Parathyroid adenoma (tissue), 2 donors: ENCODE results near the gene TMEM154.
"Not testable (repeated sequence)": the region's sequence is repeated elsewhere in the genome, so short reads cannot be mapped to it uniquely, and the experiment has no call there.

Source experiments
- H2AFZ ChIP-seq: fragments of 300-600 bp; sonication (generic); one replicate; pipeline ENCODE4 v1.7.0; 2017; ENCODE audit warnings: antibody characterized with exemption, mild to moderate bottlenecking
- H3K27ac ChIP-seq: fragments of 300-600 bp; sonication (generic); one replicate; pipeline ENCODE4 v1.7.0; 2017
- H3K27me3 ChIP-seq: fragments of 300-600 bp; sonication (generic); one replicate; pipeline ENCODE4 v1.7.0; 2017; ENCODE audit warnings: low read length; ENCODE audit not compliant: control insufficient read depth, insufficient read depth
- H3K36me3 ChIP-seq: fragments of 300-600 bp; sonication (generic); one replicate; pipeline ENCODE4 v1.7.0; 2017; ENCODE audit warnings: low read length; ENCODE audit not compliant: control insufficient read depth, insufficient read depth
- H3K4me1 ChIP-seq: fragments of 300-600 bp; sonication (generic); one replicate; pipeline ENCODE4 v1.7.0; 2017; ENCODE audit warnings: control low read depth
- H3K4me2 ChIP-seq: fragments of 300-600 bp; sonication (generic); one replicate; pipeline ENCODE4 v1.7.0; 2017; ENCODE audit warnings: low read length
- H3K4me3 ChIP-seq: fragments of 300-600 bp; sonication (generic); one replicate; pipeline ENCODE4 v1.7.0; 2017; ENCODE audit warnings: low read depth, low read length
- H3K79me2 ChIP-seq: fragments of 300-600 bp; sonication (generic); one replicate; pipeline ENCODE4 v1.7.0; 2017; ENCODE audit warnings: control low read depth
- H3K9ac ChIP-seq: fragments of 300-600 bp; sonication (generic); one replicate; pipeline ENCODE4 v1.7.0; 2017; ENCODE audit warnings: mild to moderate bottlenecking
- H3K9me3 ChIP-seq: fragments of 300-600 bp; sonication (generic); one replicate; pipeline ENCODE4 v1.7.0; 2017; ENCODE audit warnings: low read length; ENCODE audit not compliant: control insufficient read depth
- TF ChIP-seq, protein P1 (sequence below): fragments of 300-600 bp; sonication (generic); IDR thresholded peaks from one replicate; pipeline ENCODE4 v1.7.0; 2017; ENCODE audit warnings: antibody characterized with exemption, mild to moderate bottlenecking
- donor health status: primary hyperparathyroidism.

Gene TMEM154

DNA sequence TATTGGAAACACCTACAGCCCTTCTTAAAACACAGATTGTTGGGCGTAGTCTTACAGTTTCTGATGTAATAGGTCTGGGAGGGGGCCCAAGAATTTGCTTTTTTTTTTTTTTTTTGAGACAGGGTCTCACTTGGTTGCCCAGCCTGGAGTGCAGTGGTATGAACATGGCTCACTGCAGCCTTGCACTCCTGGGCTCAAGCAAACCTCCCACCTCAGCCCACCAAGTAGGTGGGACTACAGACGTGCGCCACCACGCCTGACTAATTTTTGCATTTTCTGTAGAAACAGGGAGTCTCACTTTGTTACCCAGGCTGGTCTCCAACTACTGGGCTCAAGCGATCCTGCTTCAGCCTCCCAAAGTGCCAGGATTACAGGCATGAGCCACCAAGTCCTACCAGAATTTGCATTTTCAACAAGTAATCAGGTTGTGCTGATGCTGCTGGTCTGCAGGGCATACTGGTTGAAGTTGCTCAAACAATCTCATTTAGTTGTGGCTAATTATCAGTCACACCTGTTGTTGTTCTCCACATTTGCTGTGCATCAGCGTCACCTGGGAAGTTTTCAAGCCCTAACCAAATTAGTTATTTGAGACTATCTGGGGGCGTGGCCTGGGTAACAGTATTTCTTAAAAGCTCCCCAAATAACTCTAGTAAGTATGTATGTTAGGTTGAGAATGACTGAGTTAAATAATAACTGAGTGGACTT lies 14.0 kb downstream of the TMEM154 start:
- H3K9ac ChIP-seq, result no peak overlapping the region
- no peak overlapping the region for H3K27ac ChIP-seq
- no peak overlapping the region for H3K4me3 ChIP-seq
- TF ChIP-seq, protein P1, sequence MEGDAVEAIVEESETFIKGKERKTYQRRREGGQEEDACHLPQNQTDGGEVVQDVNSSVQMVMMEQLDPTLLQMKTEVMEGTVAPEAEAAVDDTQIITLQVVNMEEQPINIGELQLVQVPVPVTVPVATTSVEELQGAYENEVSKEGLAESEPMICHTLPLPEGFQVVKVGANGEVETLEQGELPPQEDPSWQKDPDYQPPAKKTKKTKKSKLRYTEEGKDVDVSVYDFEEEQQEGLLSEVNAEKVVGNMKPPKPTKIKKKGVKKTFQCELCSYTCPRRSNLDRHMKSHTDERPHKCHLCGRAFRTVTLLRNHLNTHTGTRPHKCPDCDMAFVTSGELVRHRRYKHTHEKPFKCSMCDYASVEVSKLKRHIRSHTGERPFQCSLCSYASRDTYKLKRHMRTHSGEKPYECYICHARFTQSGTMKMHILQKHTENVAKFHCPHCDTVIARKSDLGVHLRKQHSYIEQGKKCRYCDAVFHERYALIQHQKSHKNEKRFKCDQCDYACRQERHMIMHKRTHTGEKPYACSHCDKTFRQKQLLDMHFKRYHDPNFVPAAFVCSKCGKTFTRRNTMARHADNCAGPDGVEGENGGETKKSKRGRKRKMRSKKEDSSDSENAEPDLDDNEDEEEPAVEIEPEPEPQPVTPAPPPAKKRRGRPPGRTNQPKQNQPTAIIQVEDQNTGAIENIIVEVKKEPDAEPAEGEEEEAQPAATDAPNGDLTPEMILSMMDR, result no peak
- H3K36me3 ChIP-seq, result no peaks in the 10 kb centered on the region
- H3K4me1 ChIP-seq, result no peaks in the 10 kb centered on the region
- no peaks in the 10 kb centered on the region for H3K79me2 ChIP-seq
- H3K9me3 ChIP-seq, result no peaks in the 10 kb centered on the region
- H3K27me3 ChIP-seq, result no peaks in the 10 kb centered on the region
- H2AFZ ChIP-seq, result no peak overlapping the region
- no peak overlapping the region for H3K4me2 ChIP-seq

DNA sequence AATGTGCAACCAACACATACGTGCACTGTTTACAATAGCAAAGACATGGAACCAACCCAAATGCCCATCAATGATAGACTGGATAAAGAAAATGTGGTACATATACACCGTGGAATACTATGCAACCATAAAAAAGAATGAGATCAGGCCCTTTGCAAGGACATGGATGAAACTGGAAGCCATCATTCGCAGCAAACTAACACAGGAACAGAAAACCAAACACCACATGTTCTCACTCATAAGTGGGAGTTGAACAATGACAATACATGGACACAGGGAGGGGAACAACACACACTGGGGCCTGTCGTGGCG lies 15.8 kb downstream of the TMEM154 start:
- H2AFZ ChIP-seq, H3K36me3 ChIP-seq, H3K4me2 ChIP-seq, H3K4me3 ChIP-seq, H3K4me1 ChIP-seq, H3K27me3 ChIP-seq, H3K27ac ChIP-seq, H3K9me3 ChIP-seq, H3K79me2 ChIP-seq, H3K9ac ChIP-seq: not testable (repeated sequence)

DNA sequence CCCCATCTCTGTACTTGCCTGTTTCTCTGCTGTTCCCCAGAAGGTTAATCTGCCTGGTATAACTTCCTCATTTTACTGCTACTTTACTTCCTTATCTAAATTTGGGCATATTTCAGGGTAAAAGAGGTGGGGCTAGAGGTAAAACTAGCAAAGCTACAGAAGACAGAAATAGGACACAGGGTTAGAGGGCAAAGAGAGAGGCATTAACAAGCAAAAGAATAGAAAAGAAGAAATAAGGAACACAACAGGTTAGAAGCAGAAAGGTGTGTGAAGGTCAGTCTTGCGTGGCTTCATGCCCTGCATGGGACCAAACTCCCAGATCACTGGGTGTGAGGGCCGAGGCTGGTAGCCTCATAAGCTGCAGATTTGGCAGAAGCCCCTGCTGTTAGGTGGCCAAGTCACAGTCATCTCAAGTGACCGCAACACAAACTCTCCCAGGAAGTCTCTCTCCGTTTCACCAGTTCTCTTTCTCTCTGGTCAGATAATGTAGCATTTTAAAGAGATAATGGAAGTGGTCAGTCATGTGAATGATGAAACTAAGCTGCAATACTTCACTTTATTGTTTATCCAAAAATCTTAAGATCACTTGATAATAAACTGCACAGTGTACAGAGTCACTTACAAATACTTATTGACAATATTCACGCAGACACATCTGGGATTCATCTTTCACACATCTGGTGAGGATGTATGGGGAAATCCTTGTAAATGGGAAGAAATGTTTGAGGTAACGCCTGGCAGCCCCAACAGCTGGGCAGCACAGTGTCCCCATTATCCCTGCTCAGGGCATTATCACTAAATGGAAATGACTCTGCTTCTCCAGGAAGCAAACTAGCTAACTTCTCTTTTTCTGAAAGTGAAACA lies 16.4 kb downstream of the TMEM154 start:
- TF ChIP-seq, protein P1, result no peak
- Histone ChIP-seq H3K4me1 (no peaks in the 10 kb centered on the region), H3K36me3 (no peaks in the 10 kb centered on the region), H2AFZ (no peak overlapping the region), H3K4me2 (no peak overlapping the region), H3K27me3 (no peaks in the 10 kb centered on the region), H3K27ac (no peak overlapping the region), H3K9me3 (no peaks in the 10 kb centered on the region), H3K79me2 (no peaks in the 10 kb centered on the region), H3K9ac (no peak overlapping the region), H3K4me3 (no peak overlapping the region)

DNA sequence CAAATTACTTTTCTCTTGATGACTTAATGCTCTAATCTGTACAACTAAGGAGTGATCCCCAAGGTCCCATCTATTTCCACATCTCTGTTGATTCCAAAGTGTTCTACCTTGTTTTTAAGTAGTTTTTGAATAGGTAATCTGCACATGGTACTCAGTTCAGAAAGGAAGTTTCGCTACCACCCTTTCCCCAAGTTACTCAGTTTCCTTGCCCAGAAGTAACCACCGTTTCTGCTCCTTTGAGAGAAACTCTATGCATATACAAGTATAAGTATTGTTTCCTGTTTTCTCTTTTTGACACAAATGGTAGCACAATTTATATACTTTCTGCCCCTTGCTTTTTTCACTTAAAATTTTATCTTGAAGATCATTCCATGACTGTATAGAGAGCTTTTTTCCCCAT lies 18.1 kb downstream of the TMEM154 start:
- no peaks in the 10 kb centered on the region for H3K4me1 ChIP-seq
- H3K4me3 ChIP-seq, result no peak overlapping the region
- no peaks in the 10 kb centered on the region for H3K9me3 ChIP-seq
- TF ChIP-seq, protein P1, result no peak
- no peak overlapping the region for H3K27ac ChIP-seq
- no peaks in the 10 kb centered on the region for H3K79me2 ChIP-seq
- no peak overlapping the region for H2AFZ ChIP-seq
- no peak overlapping the region for H3K9ac ChIP-seq
- H3K27me3 ChIP-seq, result no peaks in the 10 kb centered on the region
- H3K36me3 ChIP-seq, result no peaks in the 10 kb centered on the region
- H3K4me2 ChIP-seq, result no peak overlapping the region

DNA sequence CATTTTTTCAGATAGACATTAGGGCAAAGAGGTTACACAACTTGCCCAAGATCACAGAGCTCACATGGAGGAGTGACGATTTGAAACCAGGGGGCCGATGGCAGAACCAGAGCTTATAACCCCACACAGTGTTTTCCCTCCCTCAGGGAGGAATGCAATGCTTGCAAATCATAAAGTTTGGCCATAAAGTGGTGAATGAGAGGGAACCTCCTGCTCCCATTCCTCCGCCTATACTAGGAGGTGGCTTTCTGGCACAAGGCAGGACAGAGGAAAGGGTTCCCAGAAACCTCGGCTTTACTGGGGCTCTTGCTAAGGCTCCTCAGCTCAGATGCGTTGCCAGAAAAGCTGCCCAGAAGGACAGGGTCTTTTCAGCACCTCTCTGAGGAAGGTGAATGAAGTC lies 19.3 kb downstream of the TMEM154 start:
- H3K4me1 ChIP-seq, result no peaks in the 10 kb centered on the region

More for the DNA sequence above, 19.3 kb downstream of the TMEM154 start:
- Histone ChIP-seq H3K27me3 (no peaks in the 10 kb centered on the region), H3K4me3 (no peak overlapping the region), H2AFZ (no peak overlapping the region), H3K79me2 (no peaks in the 10 kb centered on the region), H3K4me2 (no peak overlapping the region), H3K27ac (no peak overlapping the region), H3K9me3 (no peaks in the 10 kb centered on the region), H3K36me3 (no peaks in the 10 kb centered on the region), H3K9ac (no peak overlapping the region)
- TF ChIP-seq, protein P1, result no peak
